ENCODE measurements around the gene DMRTC1B. TPM values are rescaled to one million over a fixed set of nuclear protein-coding genes. Genes with fewer than 3 reads are reported as not detected.
"Not testable (repeated sequence)": the region's sequence is repeated elsewhere in the genome, so short reads cannot be mapped to it uniquely, and the experiment has no call there.

Gene DMRTC1B, protein sequence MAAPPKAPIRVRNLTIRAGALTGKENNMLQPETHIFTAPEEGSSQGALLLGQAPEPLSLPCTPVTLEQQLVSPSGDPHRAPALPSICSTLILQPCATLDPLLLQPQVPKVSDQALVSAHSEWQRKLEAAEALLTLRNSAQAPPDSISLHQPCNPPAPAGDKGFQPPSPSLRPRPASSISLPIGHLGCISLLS
- under 1 TPM in 1 of 2 donors, not detected in 1; 0.21 TPM for total RNA-seq

DNA sequence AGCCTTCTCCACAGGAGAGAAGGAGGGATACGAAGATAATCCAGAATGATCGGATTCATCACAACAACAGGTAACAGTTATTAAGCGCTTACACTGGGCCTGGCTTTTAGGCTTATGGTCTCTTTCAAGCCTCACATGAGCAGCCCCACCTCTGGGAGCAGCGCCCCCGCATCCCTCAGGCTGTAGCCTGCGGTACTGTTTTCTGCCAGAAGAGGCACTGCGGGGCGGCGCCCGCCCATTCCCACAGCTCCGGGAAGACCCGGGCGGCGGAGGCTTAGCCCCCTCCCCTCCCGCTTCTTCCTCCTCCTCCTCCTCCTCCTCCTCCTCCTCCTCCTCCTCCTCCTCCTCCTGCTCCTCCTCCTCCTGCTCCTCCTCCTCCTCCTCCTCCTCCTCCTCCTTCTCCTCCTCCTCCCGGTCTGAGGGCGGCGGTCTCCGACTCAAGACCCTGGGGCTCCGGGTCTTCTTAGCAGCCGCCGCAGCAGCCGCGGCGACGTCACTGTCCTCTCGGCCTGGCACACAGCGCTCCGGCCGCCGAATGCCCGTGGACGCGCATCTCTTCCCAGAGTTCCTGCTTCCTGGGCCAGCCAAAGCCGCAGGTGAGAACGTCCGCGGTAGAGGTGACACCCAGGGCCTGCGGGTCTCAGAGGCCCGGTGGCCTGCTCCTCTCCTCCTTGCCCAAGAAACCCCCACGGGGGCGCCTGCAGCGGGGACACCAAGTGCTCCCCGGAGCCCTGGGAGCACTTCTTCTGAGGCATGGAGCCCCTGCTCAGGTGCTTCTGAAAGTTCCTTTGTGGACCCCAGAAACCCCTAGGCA is at the start of gene DMRTC1B:
Gene DMRTC1B (plus strand): TSS at position 238 of the 814 bp plus-strand sequence. CDS start 68,246 bp downstream, outside the sequence.
- not testable (repeated sequence) for H3K36me3 Mint-ChIP-seq; H3K9me3 Mint-ChIP-seq; H3K27ac Mint-ChIP-seq; DNase-seq (ENCODE audit: low spot score in 2 of 2)
- peak; percentile 80 to 81 for ATAC-seq

DNA sequence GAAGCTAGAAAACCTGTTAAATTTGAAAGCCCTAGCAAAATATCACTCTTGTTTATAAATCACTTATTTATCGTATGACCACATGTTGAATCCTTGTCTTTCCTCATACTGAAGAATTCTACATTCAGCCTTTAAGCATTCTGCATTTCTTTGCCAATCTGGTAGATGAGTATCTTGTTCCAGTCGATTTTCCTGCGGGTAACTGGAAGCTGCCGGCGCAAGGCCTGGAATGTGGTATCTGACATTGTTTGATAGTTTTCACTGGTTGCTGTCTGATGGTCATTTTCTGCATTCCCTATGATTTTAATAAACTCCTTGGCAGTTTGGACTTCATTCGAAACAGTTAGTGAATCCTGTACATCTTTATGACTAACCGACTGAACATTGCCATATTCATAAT is 48.8 kb upstream of the DMRTC1B start:
- ATAC-seq (no peak), DNase-seq (ENCODE audit: low spot score in 2 of 2) (no peak)
- Mint-ChIP-seq H3K9me3 (no peaks in the 10 kb centered on the region), H3K27ac (no peak overlapping the region), H3K36me3 (no peaks in the 10 kb centered on the region)

DNA sequence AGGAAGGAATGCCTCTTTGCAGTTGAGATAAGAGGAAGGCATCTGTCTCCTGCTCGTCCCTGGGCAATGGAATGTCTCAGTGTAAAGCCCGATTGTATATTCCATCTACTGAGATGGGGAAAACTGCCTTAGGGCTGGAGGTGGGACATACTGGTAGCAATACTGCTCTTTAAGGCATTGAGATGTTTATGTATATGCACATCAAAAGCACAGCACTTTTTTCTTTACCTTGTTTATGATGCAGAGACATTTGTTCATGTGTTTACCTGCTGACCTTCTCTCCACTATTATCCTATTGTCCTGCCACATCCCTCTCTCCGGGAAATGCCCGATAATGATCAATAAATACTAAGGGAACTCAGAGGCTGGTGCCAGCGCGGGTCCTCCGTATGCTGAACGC is 43.1 kb upstream of the DMRTC1B start:
- not testable (repeated sequence) for ATAC-seq; H3K9me3 Mint-ChIP-seq; DNase-seq (ENCODE audit: low spot score in 2 of 2); H3K27ac Mint-ChIP-seq; H3K36me3 Mint-ChIP-seq

DNA sequence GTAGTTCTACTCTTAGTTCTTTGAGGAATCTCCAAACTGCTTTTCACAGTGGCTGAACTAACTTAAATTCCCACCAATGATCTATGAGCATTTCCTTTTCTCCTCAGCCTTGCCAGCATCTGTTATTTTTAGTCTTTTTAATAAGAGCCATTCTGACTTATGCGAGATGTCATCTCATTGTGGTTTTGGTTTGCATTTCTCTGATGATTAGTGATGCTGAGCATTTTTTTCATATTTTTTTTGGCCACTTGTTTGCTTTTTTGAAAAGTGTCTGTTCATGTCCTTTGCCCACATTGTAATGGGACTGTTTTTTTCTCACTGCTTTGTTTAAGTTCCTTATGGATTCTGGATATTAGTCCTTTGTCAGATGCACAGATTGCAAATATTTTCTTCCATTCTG is 41.1 kb upstream of the DMRTC1B start:
- DNase-seq (ENCODE audit: low spot score in 2 of 2) (no peak), ATAC-seq (no peak)
- no peaks in the 10 kb centered on the region for H3K36me3 Mint-ChIP-seq
- no peaks in the 10 kb centered on the region for H3K9me3 Mint-ChIP-seq
- H3K27ac Mint-ChIP-seq, result no peak overlapping the region

DNA sequence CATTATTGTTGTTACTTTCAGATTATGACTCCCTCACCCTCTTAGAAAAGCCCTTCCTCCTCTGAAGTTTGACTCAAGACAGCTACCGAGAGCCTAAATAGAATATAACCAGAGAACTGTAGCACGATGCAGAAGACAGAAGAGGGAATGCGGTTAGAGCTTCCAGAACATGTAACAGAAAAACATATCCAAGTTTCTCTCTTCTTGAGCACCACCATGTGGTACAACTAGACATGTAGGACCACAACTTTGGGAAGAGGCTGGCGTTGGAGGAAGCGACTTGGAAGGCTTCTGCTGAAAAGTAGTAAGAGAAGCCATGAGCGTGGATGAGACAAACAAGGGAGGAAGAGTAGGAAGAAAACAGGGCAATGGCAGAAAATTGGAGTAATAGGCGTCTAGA is 31.1 kb upstream of the DMRTC1B start:
- not testable (repeated sequence) for H3K9me3 Mint-ChIP-seq; DNase-seq (ENCODE audit: low spot score in 2 of 2); H3K36me3 Mint-ChIP-seq

DNA sequence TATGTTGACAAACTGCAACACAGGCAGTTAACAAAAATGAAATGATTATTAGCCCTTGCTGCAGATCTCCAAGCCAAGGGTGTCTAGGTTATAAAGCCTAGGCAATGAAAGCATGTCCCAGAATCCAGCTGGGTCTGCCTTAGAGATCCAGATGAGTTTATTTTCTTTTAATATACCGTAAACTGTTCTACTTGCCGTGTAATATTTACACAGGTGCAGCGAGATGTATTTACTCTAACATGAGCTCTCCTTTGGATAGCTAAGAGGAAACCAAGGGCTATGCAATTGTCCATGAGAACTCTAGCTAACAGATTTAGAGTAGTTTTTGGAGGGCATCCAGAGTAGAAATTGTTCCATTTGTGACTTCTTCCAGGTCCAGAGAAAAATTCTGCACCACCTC is 28.1 kb upstream of the DMRTC1B start:
- ATAC-seq; H3K27ac Mint-ChIP-seq; DNase-seq (ENCODE audit: low spot score in 2 of 2); H3K9me3 Mint-ChIP-seq; H3K36me3 Mint-ChIP-seq: not testable (repeated sequence)

More for the DNA sequence above, 31.1 kb upstream of the DMRTC1B start:
- not testable (repeated sequence) for ATAC-seq, H3K27ac Mint-ChIP-seq

DNA sequence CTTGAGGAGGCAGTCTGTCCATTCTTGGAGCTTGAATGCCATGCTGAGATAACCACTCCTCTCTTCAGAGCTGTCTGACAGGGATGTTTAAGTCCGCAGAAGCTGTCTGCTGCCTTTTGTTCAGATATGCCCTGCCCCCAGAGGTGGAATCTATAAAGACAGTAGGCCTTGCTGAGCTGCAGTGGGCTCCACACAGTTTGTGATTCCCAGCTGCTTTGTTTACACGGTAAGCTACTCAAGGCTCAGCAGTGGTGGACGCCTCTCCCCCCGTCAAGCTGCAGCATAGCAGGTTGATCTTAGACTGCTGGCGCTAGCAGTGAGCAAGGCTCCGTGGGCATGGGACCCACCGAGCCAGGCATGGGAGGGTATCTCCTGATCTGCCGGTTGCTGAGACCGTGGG is 16.2 kb upstream of the DMRTC1B start:
- DNase-seq (ENCODE audit: low spot score in 2 of 2); H3K9me3 Mint-ChIP-seq; H3K36me3 Mint-ChIP-seq; H3K27ac Mint-ChIP-seq; ATAC-seq: not testable (repeated sequence)

DNA sequence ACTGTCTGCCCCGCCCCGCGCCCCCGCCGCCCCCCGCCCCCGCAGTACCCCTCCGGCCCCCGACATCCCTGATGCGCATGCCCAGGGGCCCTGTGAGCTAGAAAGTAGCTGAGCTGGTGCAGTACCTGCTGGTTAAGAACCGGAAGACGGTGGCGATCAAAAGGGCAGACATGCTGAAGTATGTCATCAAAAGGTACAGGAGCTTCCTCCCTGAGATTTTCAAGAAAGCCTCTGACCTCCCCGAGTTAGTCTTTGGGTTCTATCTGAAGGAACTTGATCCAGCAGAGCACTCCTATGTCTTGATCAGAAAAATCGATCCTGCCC is 739 bp downstream of the DMRTC1B start:
- DNase-seq (ENCODE audit: low spot score in 2 of 2); H3K36me3 Mint-ChIP-seq; H3K27ac Mint-ChIP-seq; H3K9me3 Mint-ChIP-seq: not testable (repeated sequence)
- ATAC-seq, result peak; percentile 84 to 86

DNA sequence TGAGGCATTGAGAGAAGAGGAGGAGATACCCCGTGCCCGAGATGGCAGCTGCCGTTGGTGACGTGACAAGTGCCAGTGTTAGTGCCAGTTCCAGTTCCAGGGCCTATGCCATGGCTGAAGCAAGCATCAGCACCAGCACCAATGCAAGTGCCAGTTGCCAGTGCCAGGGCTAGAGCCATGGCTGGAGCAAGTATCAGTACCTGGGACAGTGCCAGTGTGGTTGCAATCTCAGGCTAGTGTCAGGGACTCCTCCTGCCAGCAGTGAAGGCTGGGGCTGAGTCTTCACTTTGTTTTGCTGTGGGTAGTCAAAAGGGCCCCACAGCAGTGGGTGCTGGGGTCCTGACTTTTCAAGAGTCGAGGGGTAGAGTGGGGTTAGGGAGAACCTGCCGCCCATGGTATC is 1.5 kb downstream of the DMRTC1B start:
- ATAC-seq; H3K36me3 Mint-ChIP-seq; H3K9me3 Mint-ChIP-seq; H3K27ac Mint-ChIP-seq; DNase-seq (ENCODE audit: low spot score in 2 of 2): not testable (repeated sequence)

DNA sequence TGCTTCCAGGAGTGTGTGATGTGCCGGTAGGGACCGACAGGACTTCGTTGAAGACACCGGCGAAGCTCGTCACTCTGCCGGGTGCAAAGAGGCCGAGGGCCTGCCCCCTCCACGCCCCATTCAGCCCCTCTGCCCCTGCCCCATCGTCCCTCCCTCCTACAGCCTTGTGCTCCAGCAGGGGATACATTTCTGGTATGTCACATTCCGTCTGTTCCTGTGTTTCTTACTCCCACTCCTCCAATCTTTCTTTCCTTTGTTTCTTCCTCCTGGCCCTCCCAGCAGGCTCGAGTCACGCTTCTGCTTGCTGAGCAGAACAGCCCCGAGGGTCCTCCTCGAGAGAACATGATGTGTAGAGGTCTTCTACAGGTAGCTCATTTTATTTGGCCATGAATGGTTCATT is 5.9 kb downstream of the DMRTC1B start, which contains the start of gene FAM236B:
Gene FAM236B (minus strand): TSS at position 101 of the 400 bp plus-strand sequence. CDS start 100 bp downstream, at position 1.
- H3K27ac Mint-ChIP-seq; DNase-seq (ENCODE audit: low spot score in 2 of 2); ATAC-seq; H3K9me3 Mint-ChIP-seq; H3K36me3 Mint-ChIP-seq: not testable (repeated sequence)

DNA sequence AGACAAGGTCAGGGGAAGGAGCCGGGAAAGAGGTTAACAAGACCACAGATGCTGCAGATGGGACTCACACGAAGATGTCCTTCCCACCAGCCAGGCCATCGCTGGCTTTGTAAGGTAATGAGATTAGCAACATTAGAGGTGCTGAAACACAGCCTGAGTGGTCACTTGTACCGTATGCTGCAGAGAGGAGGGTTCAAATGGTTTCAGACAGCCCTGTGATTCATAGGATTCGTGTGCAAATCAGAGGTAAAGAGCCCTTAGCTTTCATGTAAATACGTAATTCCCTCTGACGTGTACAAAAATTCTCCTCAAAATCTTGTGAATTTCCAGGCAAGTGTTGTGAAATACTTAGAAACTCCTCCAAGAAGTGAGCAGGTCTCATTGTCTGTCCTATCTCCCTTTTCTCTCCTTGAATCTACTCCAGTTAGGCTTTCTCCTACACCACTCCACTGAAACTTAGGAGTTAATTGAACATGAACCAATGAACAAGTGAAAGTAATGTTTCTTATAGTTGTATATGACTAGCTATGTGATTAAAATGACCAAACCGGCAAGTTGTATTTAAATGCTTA is 6.8 kb downstream of the DMRTC1B start:
- not testable (repeated sequence) for ATAC-seq; H3K36me3 Mint-ChIP-seq; H3K9me3 Mint-ChIP-seq; DNase-seq (ENCODE audit: low spot score in 2 of 2); H3K27ac Mint-ChIP-seq

DNA sequence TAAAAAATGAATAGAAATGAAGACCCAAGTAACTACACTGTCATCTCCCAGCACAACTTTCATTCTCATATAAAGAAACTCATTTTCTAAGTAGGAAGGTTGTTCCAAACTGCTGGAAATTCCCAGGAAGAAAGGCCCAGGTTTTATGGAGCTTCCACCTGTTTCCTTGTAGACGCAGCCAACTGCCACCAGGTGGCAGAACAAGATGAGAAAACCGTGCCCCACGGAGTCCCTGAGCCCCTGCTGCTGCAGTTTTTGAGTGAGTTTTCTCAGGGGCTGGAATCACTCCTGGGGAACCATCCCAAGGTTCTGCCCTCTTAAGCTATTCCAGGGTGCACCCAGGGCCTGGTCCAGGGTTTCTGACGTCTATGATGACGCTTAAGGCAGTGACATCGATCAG is 7.3 kb downstream of the DMRTC1B start:
- not testable (repeated sequence) for H3K9me3 Mint-ChIP-seq; H3K27ac Mint-ChIP-seq; H3K36me3 Mint-ChIP-seq; DNase-seq (ENCODE audit: low spot score in 2 of 2)
- peak in 1 of 2 donors; percentile 34 for ATAC-seq

DNA sequence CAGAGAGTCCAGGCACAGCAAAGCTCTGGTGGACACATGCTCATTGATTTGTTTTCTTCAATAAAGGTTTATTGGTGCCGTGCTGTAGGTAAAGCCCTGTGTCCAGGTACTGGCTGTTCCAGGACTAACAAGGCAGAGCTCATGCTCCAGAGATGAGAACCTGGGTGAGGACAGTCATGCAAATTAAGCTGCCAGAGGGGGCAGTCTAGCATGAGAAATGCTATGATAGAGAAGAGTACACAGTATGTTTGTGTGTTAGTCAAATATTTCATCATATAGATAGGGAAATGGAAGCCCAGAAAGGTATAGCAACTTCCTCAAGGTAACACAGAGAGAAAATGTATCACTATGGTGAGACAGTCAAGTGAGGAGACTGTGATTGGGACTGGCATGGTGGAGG is 11.5 kb downstream of the DMRTC1B start:
- not testable (repeated sequence) for H3K36me3 Mint-ChIP-seq; H3K27ac Mint-ChIP-seq; H3K9me3 Mint-ChIP-seq; DNase-seq (ENCODE audit: low spot score in 2 of 2); ATAC-seq

DNA sequence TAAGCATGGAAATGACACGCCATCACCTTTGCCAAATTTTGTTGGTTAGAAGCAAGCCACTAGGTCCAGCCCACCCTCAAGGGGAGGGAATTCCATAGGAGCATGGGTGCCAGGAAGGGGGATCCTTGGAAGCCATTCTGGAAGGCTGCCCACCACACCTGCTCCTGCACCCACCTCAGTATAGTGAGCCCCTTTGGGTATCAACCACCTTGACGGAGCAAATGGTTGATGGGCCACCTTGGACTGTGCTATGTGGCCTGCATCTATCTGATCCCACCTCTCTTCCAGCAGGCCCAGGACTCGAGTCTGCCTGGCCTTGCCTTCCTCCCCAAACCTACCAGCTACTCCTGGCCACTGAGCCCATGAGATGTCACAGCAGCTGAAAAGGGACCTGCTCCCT is 13.7 kb downstream of the DMRTC1B start:
- H3K36me3 Mint-ChIP-seq; H3K27ac Mint-ChIP-seq; ATAC-seq; H3K9me3 Mint-ChIP-seq; DNase-seq (ENCODE audit: low spot score in 2 of 2): not testable (repeated sequence)

DNA sequence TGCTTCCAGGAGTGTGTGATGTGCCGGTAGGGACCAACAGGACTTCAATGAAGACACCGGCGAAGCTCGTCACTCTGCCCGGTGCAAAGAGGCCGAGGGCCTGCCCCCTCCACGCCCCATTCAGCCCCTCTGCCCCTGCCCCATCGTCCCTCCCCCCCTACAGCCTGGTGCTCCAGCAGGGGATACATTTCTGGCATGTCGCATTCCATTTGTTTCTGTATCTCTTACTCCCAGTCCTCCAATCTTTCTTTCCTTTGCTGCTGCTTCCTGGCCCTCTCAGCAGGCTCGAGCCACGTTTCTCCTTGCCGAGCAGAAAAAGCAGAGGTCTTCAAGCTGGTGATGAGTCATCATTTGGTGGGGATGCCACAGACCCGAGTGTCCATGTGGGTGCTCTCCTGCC is 31.4 kb downstream of the DMRTC1B start, which contains the start of gene FAM236D:
Gene FAM236D (minus strand): TSS at position 101 of the 400 bp plus-strand sequence. CDS start 100 bp downstream, at position 1.
- not testable (repeated sequence) for H3K27ac Mint-ChIP-seq; H3K36me3 Mint-ChIP-seq; ATAC-seq; DNase-seq (ENCODE audit: low spot score in 2 of 2); H3K9me3 Mint-ChIP-seq

DNA sequence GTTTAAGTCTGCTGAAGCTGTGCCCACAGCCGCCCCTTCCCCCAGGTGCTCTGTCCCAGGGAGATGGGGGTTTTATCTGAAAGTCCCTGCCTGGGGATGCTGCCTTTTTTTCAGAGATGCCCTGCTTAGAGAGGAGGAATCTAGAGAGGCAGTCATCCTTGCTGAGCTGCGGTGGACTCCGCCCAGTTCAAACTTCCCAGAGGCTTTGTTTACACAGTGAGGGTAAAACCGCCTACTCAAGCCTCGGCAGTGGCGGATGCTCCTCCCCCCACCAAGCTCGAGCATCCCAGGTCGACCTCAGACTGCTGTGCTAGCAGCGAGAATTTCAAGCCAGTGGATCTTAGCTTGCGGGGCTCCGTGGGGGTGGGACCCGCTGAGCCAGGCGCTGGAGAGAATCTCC is 54.0 kb downstream of the DMRTC1B start:
- H3K9me3 Mint-ChIP-seq; H3K27ac Mint-ChIP-seq; H3K36me3 Mint-ChIP-seq; ATAC-seq; DNase-seq (ENCODE audit: low spot score in 2 of 2): not testable (repeated sequence)

DNA sequence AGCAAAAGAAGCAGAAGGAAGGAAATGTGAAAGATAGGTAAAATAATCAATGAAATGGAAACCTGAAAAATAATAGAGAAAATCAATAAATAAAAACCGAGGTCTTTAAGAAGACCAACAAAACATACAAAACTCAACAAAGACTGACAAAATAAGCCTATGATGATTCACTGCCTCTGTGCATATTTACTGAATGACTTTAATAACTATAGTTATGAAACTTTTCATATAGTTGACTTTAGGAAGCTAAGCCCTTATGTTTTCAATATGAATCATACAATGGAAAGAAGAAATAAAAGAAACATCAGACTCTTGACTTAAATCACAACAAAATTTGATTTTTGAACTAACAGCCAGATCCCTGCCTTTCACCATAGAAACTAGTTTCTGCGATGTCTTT is 60.8 kb downstream of the DMRTC1B start:
- peak in 1 of 2 donors; percentile 16 for ATAC-seq

More for the DNA sequence above, 60.8 kb downstream of the DMRTC1B start:
- H3K9me3 Mint-ChIP-seq; H3K27ac Mint-ChIP-seq; H3K36me3 Mint-ChIP-seq; DNase-seq (ENCODE audit: low spot score in 2 of 2): not testable (repeated sequence)

Data from activated naive CD4-positive, alpha-beta T cell treated with anti-CD3 and anti-CD28 coated beads, Interleukin-2, amount 50 U/mL, for 72 hours (primary cell).